Stromal cell of bone marrow (primary cell): ENCODE results near the gene CPO.

Experiments
- DNase-seq: peaks from one replicate; pipeline ENCODE4 v3.0.0-alpha.2; 2012; ENCODE audit warnings: low read depth

Gene CPO

GRCh38 chr2:206974551-206974950 is 35.2 kb downstream of the CPO start:
- no peak for DNase-seq

- peak; percentile 78 for DNase-seq
Measured at GRCh38 chr2:206978746-206979145, 39.4 kb downstream of the CPO start.

GRCh38 chr2:206979365-206979764 is 40.0 kb downstream of the CPO start:
- DNase-seq, result no peak

GRCh38 chr2:206979922-206980321 is 40.6 kb downstream of the CPO start:
- no peak for DNase-seq

- DNase-seq, result no peak
Measured at GRCh38 chr2:206980413-206980812, 41.1 kb downstream of the CPO start.

GRCh38 chr2:206981086-206981674 is 41.9 kb downstream of the CPO start:
- no peak for DNase-seq

- DNase-seq, result peak; percentile 69
Measured at GRCh38 chr2:206981739-206982340, 42.5 kb downstream of the CPO start.

GRCh38 chr2:206982360-206982955 is 43.1 kb downstream of the CPO start:
- DNase-seq, result no peak

- no peak for DNase-seq
Measured at GRCh38 chr2:206983161-206983859, 44.0 kb downstream of the CPO start.

GRCh38 chr2:206984206-206984605 is 44.9 kb downstream of the CPO start:
- no peak for DNase-seq

GRCh38 chr2:206986943-206987342 is 47.6 kb downstream of the CPO start:
- DNase-seq, result no peak

- DNase-seq, result no peak
Measured at GRCh38 chr2:206987810-206988209, 48.5 kb downstream of the CPO start.

GRCh38 chr2:206988884-206989283 is 49.6 kb downstream of the CPO start:
- DNase-seq, result no peak

- DNase-seq, result no peak
Measured at GRCh38 chr2:206989311-206989710, 50.0 kb downstream of the CPO start.

- no peak for DNase-seq
Measured at GRCh38 chr2:206990360-206990759, 51.0 kb downstream of the CPO start.

- no peak for DNase-seq
Measured at GRCh38 chr2:206991070-206991469, 51.8 kb downstream of the CPO start.

- no peak for DNase-seq
Measured at GRCh38 chr2:206993396-206993911, 54.1 kb downstream of the CPO start.

GRCh38 chr2:206993964-206994363 is 54.6 kb downstream of the CPO start:
- no peak for DNase-seq

GRCh38 chr2:206996556-206997065 is 57.3 kb downstream of the CPO start:
- no peak for DNase-seq

- DNase-seq, result no peak
Measured at GRCh38 chr2:207008105-207008990, 69.0 kb downstream of the CPO start.

- no peak for DNase-seq
Measured at GRCh38 chr2:207012461-207012860, 73.1 kb downstream of the CPO start.

- DNase-seq, result no peak
Measured at GRCh38 chr2:207014424-207014823, 75.1 kb downstream of the CPO start.
